HK-2 (cell line): Measurements from ENCODE around the gene PKP4.
"Not testable (repeated sequence)": the region's sequence is repeated elsewhere in the genome, so short reads cannot be mapped to it uniquely, and the experiment has no call there.

Source experiments
- DNase-seq: peaks from one replicate; pipeline ENCODE4 v3.0.0-alpha.2; 2018; ENCODE audit not compliant: unreplicated experiment

The PKP4 gene

GRCh38 chr2:158473300-158473699, 16.5 kb downstream of the PKP4 start:
- not testable (repeated sequence) for DNase-seq

GRCh38 chr2:158473719-158474392, 17.1 kb downstream of the PKP4 start:
- no peak for DNase-seq

- DNase-seq: not testable (repeated sequence)
Measured at GRCh38 chr2:158474526-158475011, 17.8 kb downstream of the PKP4 start.

- DNase-seq: no peak
Measured at GRCh38 chr2:158477202-158477601, 20.4 kb downstream of the PKP4 start.

- no peak for DNase-seq
Measured at GRCh38 chr2:158478237-158478636, 21.5 kb downstream of the PKP4 start.

- DNase-seq: no peak
Measured at GRCh38 chr2:158478816-158479215, 22.1 kb downstream of the PKP4 start.

- no peak for DNase-seq
Measured at GRCh38 chr2:158481116-158481515, 24.4 kb downstream of the PKP4 start.

- peak; percentile 38 for DNase-seq
Measured at GRCh38 chr2:158482594-158482993, 25.8 kb downstream of the PKP4 start.

GRCh38 chr2:158484892-158485556, 28.3 kb downstream of the PKP4 start:
- no peak for DNase-seq

GRCh38 chr2:158486150-158486969, 29.6 kb downstream of the PKP4 start:
- no peak for DNase-seq

- DNase-seq: no peak
Measured at GRCh38 chr2:158486970-158487325, 30.2 kb downstream of the PKP4 start.

- no peak for DNase-seq
Measured at GRCh38 chr2:158487419-158487818, 30.7 kb downstream of the PKP4 start.

GRCh38 chr2:158488442-158489216, 31.9 kb downstream of the PKP4 start:
- no peak for DNase-seq

GRCh38 chr2:158489366-158490112, 32.8 kb downstream of the PKP4 start:
- no peak for DNase-seq

GRCh38 chr2:158491072-158491471, 34.3 kb downstream of the PKP4 start:
- no peak for DNase-seq

GRCh38 chr2:158493458-158493857, 36.7 kb downstream of the PKP4 start:
- no peak for DNase-seq

- DNase-seq: no peak
Measured at GRCh38 chr2:158495175-158495574, 38.4 kb downstream of the PKP4 start.

GRCh38 chr2:158496986-158497385, 40.2 kb downstream of the PKP4 start:
- DNase-seq: no peak

- no peak for DNase-seq
Measured at GRCh38 chr2:158497486-158497885, 40.7 kb downstream of the PKP4 start.

GRCh38 chr2:158498043-158498748, 41.4 kb downstream of the PKP4 start:
- DNase-seq: no peak

- no peak for DNase-seq
Measured at GRCh38 chr2:158498749-158499136, 42.0 kb downstream of the PKP4 start.
